Skeletal muscle satellite cell (primary cell): Measurements from ENCODE around the gene DIAPH2.

ENCODE experiments used
- H3K27me3 ChIP-seq: 2 replicates; pipeline ENCODE4 v1.7.0; 2013; ENCODE audit warnings: low read length; ENCODE audit not compliant: control insufficient read depth, insufficient read depth
- H3K36me3 ChIP-seq: 2 replicates; pipeline ENCODE4 v1.7.0; 2013; ENCODE audit warnings: mild to moderate bottlenecking, control low read depth, low read length; ENCODE audit not compliant: insufficient read depth
- H3K4me1 ChIP-seq: 2 replicates; pipeline ENCODE4 v1.7.0; 2013; ENCODE audit warnings: low read length; ENCODE audit not compliant: control insufficient read depth, insufficient read depth
- H3K4me2 ChIP-seq: 2 replicates; pipeline ENCODE4 v1.7.0; 2013; ENCODE audit warnings: mild to moderate bottlenecking, low read length
- H3K4me3 ChIP-seq: 2 replicates; pipeline ENCODE4 v1.7.0; 2013; ENCODE audit warnings: low read length
- H3K9ac ChIP-seq: 2 replicates; pipeline ENCODE4 v1.7.0; 2013; ENCODE audit warnings: mild to moderate bottlenecking, low read depth, low read length, moderate library complexity
- H3K9me3 ChIP-seq: replicated peaks from 2 replicates; pipeline ENCODE4 v1.7.0; 2013; ENCODE audit warnings: mild to moderate bottlenecking, control low read depth, low read length

DIAPH2 gene

DNA sequence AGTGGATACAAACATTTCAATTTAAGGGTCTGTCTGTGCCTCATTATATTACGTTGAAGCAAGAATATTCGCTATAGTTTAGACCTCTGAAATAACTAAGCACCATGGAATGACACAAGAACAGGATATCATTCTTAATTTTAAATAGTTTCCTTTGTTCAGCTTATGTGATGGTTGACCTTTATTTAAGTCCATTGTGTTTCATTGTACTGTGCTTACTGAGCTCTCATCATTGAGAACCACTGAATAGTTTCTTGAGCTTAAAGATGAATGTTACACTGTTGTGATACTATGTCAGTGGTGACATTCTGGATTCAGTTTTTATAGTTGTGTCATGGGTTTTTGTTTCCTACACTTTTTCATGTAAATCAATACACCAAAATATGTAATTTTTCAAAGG is 438.4 kb downstream of the DIAPH2 start:
- no peak overlapping the region for H3K4me3 ChIP-seq
- no peak overlapping the region for H3K4me2 ChIP-seq
- H3K36me3 ChIP-seq: no peaks in the 10 kb centered on the region
- no peaks in the 10 kb centered on the region for H3K9me3 ChIP-seq
- H3K4me1 ChIP-seq: peaks cover 3% of the 10 kb centered on the region
- no peaks in the 10 kb centered on the region for H3K27me3 ChIP-seq
- no peak overlapping the region for H3K9ac ChIP-seq

DNA sequence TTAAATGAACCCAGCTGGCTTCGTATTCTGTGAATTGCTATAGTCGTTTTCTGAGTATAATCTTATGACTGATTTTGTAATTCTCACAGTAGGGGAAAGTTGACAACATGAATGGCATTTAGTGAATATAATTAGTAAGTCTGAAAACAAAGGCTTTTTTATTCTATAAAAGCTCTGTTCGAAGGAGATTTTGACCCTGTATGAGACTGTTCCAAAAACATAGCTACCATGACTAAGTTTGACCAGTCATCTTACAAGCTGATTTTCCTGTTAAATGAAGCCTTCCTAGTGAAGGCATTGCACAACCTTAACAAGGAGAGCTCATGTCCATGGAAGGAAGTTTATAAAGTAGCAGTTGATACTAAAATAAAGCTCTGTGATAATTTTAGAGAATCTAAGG is 441.4 kb downstream of the DIAPH2 start:
- Histone ChIP-seq H3K9me3 (no peaks in the 10 kb centered on the region), H3K4me3 (no peak overlapping the region), H3K36me3 (no peaks in the 10 kb centered on the region), H3K4me1 (peaks cover 3% of the 10 kb centered on the region), H3K4me2 (peak overlapping the region; percentile 18), H3K9ac (no peak overlapping the region), H3K27me3 (no peaks in the 10 kb centered on the region)

DNA sequence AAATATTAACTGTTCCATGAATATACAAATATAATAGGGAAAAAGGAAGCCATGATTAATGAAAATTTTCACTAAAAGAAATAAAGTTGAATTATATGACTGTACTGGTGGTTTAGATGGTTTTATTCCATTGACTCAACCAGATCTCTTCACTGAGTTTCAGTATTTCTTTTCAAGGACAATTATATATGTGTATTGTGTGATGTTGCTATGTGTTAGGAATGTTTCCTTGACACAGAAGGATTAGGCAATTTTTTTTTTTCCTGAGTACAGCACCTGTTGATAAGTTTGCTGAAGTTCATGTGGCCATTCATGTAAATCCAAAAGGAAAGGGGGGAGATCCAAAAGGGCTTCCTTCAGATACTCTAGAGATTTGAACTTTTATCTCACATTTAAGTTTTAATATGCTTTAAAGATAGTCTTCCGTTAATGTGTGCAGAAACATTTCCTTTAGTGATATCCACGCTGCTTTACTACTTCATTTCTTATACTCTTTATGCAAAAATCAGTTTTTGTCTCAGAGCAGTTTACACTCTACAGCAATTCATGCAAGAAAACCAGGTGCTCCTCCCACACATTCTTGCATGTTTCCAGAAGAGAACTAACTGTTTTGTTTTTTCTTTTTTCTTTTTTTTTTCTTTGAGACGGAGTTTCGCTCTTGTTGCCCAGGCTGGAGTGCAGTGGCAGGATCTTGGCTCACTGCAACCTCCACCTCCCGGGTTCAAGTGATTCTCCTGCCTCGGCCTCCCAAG is 448.2 kb downstream of the DIAPH2 start:
- Histone ChIP-seq H3K9ac (no peak overlapping the region), H3K4me2 (no peak overlapping the region), H3K36me3 (no peaks in the 10 kb centered on the region), H3K4me3 (no peak overlapping the region), H3K9me3 (no peaks in the 10 kb centered on the region), H3K4me1 (no peaks in the 10 kb centered on the region), H3K27me3 (no peaks in the 10 kb centered on the region)

DNA sequence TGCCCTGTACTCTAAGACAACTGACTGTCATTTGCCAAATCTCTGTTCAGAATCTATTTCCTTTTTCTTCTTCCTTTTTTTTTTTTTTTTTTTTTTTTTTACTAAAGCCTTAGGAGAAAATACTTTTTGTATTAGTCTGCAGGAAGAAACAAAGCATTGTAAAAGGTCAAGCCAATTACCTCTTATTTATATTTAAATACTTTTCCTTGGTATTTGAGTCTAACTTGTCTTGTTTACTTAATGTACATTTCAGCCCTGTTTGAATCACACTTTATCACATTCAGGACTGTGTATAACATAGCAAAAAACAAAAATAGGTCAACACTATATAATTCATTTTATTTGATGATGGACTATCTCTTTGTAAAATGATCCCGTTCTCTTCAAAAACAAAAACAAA is 461.3 kb downstream of the DIAPH2 start:
- H3K9me3 ChIP-seq: no peaks in the 10 kb centered on the region
- no peak overlapping the region for H3K4me2 ChIP-seq
- H3K27me3 ChIP-seq: no peaks in the 10 kb centered on the region
- no peaks in the 10 kb centered on the region for H3K4me1 ChIP-seq
- no peak overlapping the region for H3K9ac ChIP-seq
- H3K36me3 ChIP-seq: no peaks in the 10 kb centered on the region
- H3K4me3 ChIP-seq: no peak overlapping the region

DNA sequence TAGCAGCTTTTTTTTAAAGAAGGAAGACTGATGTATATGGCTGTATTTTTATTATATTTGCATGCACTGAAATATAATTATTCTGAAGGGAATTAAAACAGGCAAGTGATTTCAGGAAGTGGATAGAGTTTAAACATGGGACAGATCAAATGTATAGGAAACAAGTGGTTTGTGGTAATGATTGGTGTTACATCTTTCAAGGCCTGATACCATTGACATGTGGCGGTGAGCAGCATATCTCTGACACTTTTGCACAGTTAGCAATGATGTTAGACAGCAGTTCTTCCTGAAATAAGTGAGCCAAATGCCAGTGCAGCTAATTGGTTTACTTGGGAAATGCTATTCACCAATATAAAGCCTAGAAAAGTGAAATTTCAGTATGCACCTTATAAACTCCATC is 471.2 kb downstream of the DIAPH2 start:
- Histone ChIP-seq H3K4me2 (no peak overlapping the region), H3K36me3 (no peaks in the 10 kb centered on the region), H3K9ac (no peak overlapping the region), H3K27me3 (no peaks in the 10 kb centered on the region), H3K4me3 (no peak overlapping the region), H3K4me1 (no peaks in the 10 kb centered on the region), H3K9me3 (no peaks in the 10 kb centered on the region)

DNA sequence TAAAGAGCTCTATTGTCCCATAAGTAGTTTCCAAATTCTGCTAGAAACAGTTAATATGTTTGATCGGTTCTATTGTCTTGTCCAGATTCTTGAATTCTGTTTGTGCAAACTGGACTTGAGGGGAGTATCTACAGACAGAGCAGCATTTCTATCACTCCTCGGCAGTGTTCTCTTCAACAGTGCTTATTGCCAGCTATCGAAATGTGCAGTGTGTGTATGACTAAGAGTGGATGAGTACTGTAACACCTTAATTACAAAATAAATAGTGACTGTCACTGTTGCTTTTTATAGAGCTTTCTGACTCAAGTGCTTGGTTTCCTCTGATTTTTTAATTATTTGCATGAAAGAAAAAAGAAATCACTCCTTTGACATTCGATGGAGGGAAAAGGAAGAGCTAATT is 473.6 kb downstream of the DIAPH2 start:
- Histone ChIP-seq H3K4me1 (no peaks in the 10 kb centered on the region), H3K36me3 (no peaks in the 10 kb centered on the region), H3K27me3 (no peaks in the 10 kb centered on the region), H3K4me3 (no peak overlapping the region), H3K9me3 (no peaks in the 10 kb centered on the region), H3K4me2 (no peak overlapping the region), H3K9ac (no peak overlapping the region)

DNA sequence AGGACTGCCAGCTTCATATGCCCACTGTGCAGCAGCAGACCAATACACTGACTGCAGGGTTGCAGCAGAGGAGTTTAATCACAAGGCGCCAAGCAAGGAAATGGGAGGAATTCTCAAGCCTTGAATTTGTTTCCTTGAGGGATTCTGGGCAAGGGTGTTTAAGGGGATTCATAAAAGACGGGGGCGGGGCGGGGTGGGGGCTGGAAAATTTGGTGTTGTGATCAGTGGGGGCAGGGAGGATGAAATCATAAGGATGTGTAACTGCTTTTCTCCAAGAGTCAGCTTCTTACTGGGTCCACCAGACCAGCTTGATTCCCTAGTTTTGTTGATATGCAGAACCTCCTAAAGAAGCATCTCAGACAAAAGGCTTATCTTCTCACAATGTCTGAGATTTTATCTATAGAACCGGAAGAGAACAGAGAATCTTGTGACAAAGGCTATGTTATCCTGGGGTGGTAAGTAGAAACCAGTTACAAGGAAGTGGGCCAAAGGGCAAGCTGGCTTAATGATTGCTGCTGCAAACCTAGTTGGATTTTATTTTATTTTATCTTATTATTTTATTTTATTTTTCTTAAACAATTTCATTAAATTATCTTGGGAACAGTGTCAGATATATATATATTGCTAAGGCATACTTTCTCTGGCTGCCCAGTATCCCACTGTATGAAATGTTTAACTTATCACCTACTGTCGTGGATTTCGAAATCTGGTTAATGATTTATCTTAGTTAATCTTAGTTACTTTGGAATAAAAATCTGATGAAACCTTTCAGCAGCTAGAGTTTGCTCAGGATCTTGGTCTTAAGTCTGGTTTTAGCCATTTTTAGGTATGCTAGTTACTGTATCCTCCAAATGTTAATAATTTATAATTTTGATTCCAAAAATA is 475.5 kb downstream of the DIAPH2 start:
- Histone ChIP-seq H3K4me3 (no peak overlapping the region), H3K4me2 (no peak overlapping the region), H3K4me1 (no peaks in the 10 kb centered on the region), H3K36me3 (no peaks in the 10 kb centered on the region), H3K9ac (no peak overlapping the region), H3K27me3 (no peaks in the 10 kb centered on the region), H3K9me3 (no peaks in the 10 kb centered on the region)

DNA sequence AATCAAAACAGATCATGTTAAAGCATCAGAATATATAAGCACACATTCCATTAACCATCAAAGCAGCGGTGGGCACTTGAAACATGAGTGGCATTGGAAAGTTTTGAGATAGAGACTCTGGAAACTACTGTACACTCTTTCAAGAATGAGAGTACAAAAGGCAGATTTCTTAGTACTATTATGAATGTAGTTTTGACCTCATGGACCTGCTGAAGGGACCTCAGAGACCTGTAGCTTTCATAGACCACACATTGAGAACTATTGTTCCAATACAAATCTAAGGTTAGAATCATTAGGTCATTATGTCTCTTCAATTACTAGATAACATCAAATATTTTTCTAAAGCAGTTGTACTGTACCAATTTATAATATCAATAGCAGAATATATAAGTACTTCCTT is 482.7 kb downstream of the DIAPH2 start:
- Histone ChIP-seq H3K27me3 (no peaks in the 10 kb centered on the region), H3K9me3 (no peaks in the 10 kb centered on the region), H3K4me3 (no peak overlapping the region), H3K36me3 (no peaks in the 10 kb centered on the region), H3K4me1 (no peaks in the 10 kb centered on the region), H3K4me2 (no peak overlapping the region), H3K9ac (no peak overlapping the region)

DNA sequence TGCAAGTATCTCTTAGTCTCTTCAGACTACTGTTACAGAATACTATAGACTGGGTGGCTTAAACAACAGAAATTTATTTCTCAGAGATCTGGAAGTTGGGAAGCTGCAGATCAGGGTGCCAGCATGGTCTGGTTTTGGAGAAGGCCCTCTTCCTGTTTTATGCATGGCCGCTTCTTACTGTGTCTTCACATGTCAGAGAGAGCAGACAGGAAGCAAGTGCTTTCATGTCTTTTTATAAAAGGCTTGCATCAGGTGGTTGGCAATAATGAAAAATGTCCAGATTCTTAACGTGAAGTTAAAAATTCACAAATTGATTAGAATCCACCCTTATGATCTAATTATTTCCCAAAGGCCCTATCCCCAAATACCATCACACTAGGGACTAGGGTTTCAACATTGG is 484.0 kb downstream of the DIAPH2 start:
- H3K9ac ChIP-seq: no peak overlapping the region
- no peaks in the 10 kb centered on the region for H3K36me3 ChIP-seq
- H3K27me3 ChIP-seq: no peaks in the 10 kb centered on the region
- H3K4me1 ChIP-seq: no peaks in the 10 kb centered on the region
- no peak overlapping the region for H3K4me2 ChIP-seq
- H3K4me3 ChIP-seq: no peak overlapping the region
- H3K9me3 ChIP-seq: no peaks in the 10 kb centered on the region

DNA sequence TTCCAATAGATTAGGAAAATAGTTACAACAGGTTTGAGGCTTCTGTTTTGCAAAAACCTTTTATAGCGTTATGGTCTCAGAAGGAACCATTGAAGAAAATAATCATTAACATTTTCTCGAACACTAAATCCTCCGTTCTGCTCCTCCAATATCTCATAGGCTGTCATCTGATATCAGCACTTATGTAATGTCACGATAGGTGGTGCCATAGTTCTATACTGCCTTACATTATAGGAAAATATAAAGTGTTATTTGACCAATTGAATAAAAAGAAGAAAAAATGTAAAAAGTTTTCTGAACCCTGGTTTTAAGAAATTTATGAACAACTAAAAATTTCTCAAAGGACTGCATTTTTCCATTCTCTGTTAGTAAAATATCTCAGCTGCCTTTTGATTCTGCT is 490.5 kb downstream of the DIAPH2 start:
- Histone ChIP-seq H3K27me3 (no peaks in the 10 kb centered on the region), H3K9ac (no peak overlapping the region), H3K36me3 (no peaks in the 10 kb centered on the region), H3K4me2 (no peak overlapping the region), H3K4me3 (no peak overlapping the region), H3K4me1 (no peaks in the 10 kb centered on the region), H3K9me3 (no peaks in the 10 kb centered on the region)

DNA sequence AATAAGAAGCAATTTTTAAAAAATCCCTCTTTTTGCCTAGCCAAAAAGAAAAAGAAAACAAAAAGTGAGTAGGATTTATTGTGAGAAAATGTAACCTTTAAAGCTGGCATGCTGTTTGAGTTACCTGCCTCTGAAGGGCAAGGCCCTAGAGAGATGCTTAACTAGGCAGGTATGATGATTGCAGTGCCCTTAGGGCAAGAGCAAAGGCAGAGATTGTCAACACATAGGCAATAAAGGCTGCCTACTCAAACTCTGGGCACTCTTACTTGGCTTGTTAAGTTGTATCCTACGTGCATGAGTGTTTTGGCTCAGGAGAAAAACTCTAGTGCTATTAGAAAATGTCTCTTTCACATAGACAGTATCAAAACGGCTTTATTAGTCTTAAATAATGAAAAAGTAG is 505.0 kb downstream of the DIAPH2 start:
- no peaks in the 10 kb centered on the region for H3K9me3 ChIP-seq
- no peaks in the 10 kb centered on the region for H3K4me1 ChIP-seq
- no peak overlapping the region for H3K4me3 ChIP-seq
- no peaks in the 10 kb centered on the region for H3K36me3 ChIP-seq
- no peaks in the 10 kb centered on the region for H3K27me3 ChIP-seq
- no peak overlapping the region for H3K4me2 ChIP-seq
- no peak overlapping the region for H3K9ac ChIP-seq

DNA sequence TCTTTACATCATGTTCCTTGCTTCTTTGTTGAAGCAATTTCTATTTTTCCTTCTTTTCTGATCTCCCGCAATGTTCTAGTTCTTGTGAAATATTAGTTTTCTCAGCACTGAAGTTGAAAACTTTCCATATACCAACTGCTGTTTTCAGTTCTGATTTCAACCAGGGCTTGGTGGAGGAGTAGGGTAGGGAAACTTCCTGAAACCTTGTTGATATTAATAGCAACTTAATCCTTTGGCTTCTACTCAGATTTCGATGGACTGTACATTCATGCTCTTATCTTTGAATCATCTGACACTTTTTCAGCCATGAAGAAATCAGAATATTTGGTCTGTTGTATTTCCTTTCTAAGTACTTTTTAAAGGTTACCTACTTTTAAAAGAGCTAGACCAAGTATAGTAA is 514.9 kb downstream of the DIAPH2 start:
- no peaks in the 10 kb centered on the region for H3K27me3 ChIP-seq
- H3K4me3 ChIP-seq: no peak overlapping the region

More for the DNA sequence above, 514.9 kb downstream of the DIAPH2 start:
- Histone ChIP-seq H3K4me1 (no peaks in the 10 kb centered on the region), H3K4me2 (no peak overlapping the region), H3K9ac (no peak overlapping the region), H3K36me3 (no peaks in the 10 kb centered on the region), H3K9me3 (no peaks in the 10 kb centered on the region)
